Heart left ventricle (tissue), 13 donors: ENCODE results near the gene SYNDIG1L.

Experiments
- CTCF ChIP-seq, 12 donors: fragments of 200-600 bp; sonication (generic) in 4 of 12; IDR thresholded peaks; one replicate each; pipeline versions ENCODE4 v1.5.0 to v1.8.0; 2018 to 2022; ENCODE audit warnings: antibody characterized with exemption in 12 of 12, mild to moderate bottlenecking in 5 of 12
- POLR2A ChIP-seq, 2 donors: fragments of 450-650 bp; IDR thresholded peaks; one replicate each; pipeline ENCODE4 v1.6.1; 2017; ENCODE audit warnings: antibody characterized with exemption in 2 of 2, mild to moderate bottlenecking in 2 of 2, moderate library complexity in 2 of 2
- donor health status: ischemic (EF 13 %, LVEDD 7.1; RV severe dilation, severe dysfunction).
- donor health status: DM: no; HTN: yes; CAD: no.
- donor health status: DM: no; HTN: no; CAD: no.
- donor health status: ischemic (EF 25% LVEDD 6.9; RV normal size, moderate dysfunction).
- donor health status: ischemic (EF 25% LVEDD 5.7; RV mildly dilated, moderate dysfunction).
- donor health status: ischemic (EF 35%, LVEDD 5.7; RV mildly dilated, moderate dysfunction).
- donor health status: nonischemic (EF 11% LVEDD 7.7; RV severe dilation, severe dysfunction).
- donor health status: DM: yes; HTN: yes; CAD: no.
- donor health status: PGD.
- donor health status: ischemic (EF 29% LVEDD 5.4; RV normal size, mild dysfunction).
- donor health status: nonischemic (EF 23%, LVEDD 6.1; RV moderate dilation, normal function).

GRCh38 chr14:74401504-74402241, 24.3 kb downstream of the SYNDIG1L start:
- no peak for TF ChIP-seq CTCF (IDR thresholded peaks at IDR 0.05)
- TF ChIP-seq POLR2A (IDR thresholded peaks at IDR 0.05) = no peak
